PFSK-1 (cell line): Measurements from ENCODE around the gene HDAC4.

Source experiments
- POLR2AphosphoS5 ChIP-seq: IDR thresholded peaks from 2 replicates; pipeline ENCODE4 v1.6.1; 2012; ENCODE audit warnings: low read depth, mild to moderate bottlenecking, control low read depth, low read length, moderate library complexity
- SIN3A ChIP-seq: IDR thresholded peaks from 2 replicates; pipeline ENCODE4 v1.6.1; 2012; ENCODE audit warnings: mild to moderate bottlenecking, low read length, moderate library complexity, borderline replicate concordance; ENCODE audit not compliant: insufficient read depth
- TAF1 ChIP-seq: IDR thresholded peaks from 2 replicates; pipeline ENCODE4 v1.6.1; 2012; ENCODE audit warnings: low read length, control low read depth, borderline replicate concordance; ENCODE audit not compliant: insufficient read depth
- TF ChIP-seq, protein P1 (sequence below), 2 experiments: IDR thresholded peaks; 2 replicates each; pipeline versions ENCODE4 v1.6.1 to v1.8.0; 2011 to 2012; ENCODE audit warnings: low read depth in 2 of 2, low read length in 2 of 2, control low read depth in 1 of 2, inconsistent platforms in 1 of 2, mild to moderate bottlenecking in 1 of 2, moderate library complexity in 1 of 2; ENCODE audit not compliant: insufficient read depth in 1 of 2

DNA sequence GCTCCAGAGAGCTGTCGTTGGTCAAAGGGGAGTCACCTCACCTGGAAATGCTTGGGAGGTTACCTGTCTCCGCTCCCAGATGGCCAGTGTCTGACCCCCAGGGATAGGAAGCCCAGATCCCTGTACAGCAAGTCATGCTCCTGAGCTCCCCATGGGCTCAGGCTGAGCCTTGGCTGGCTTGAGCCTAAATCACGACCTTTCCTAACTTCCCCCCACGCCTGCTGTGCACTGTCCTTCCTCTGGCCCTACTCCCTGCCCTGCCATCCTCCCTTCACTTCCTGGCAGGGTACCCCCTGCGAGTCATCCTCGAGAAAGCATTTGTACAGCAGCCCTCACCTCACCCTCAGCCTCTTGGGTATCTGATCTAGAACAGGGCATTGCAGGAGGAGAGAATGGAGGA, 9.2 kb upstream of the HDAC4 start:
- TF ChIP-seq POLR2AphosphoS5: no peak
- no peak for TF ChIP-seq TAF1
- TF ChIP-seq, protein P1, sequence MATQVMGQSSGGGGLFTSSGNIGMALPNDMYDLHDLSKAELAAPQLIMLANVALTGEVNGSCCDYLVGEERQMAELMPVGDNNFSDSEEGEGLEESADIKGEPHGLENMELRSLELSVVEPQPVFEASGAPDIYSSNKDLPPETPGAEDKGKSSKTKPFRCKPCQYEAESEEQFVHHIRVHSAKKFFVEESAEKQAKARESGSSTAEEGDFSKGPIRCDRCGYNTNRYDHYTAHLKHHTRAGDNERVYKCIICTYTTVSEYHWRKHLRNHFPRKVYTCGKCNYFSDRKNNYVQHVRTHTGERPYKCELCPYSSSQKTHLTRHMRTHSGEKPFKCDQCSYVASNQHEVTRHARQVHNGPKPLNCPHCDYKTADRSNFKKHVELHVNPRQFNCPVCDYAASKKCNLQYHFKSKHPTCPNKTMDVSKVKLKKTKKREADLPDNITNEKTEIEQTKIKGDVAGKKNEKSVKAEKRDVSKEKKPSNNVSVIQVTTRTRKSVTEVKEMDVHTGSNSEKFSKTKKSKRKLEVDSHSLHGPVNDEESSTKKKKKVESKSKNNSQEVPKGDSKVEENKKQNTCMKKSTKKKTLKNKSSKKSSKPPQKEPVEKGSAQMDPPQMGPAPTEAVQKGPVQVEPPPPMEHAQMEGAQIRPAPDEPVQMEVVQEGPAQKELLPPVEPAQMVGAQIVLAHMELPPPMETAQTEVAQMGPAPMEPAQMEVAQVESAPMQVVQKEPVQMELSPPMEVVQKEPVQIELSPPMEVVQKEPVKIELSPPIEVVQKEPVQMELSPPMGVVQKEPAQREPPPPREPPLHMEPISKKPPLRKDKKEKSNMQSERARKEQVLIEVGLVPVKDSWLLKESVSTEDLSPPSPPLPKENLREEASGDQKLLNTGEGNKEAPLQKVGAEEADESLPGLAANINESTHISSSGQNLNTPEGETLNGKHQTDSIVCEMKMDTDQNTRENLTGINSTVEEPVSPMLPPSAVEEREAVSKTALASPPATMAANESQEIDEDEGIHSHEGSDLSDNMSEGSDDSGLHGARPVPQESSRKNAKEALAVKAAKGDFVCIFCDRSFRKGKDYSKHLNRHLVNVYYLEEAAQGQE (IDR thresholded peaks at IDR 0.05; ENCODE audit: insufficient read depth in 1 of 2, low read depth in 2 of 2, low read length in 2 of 2): no peak
- no peak for TF ChIP-seq SIN3A
